Right forelimb (tissue), 1 donor: Measurements from ENCODE around the gene OTX1.
"Not testable (repeated sequence)": the region's sequence is repeated elsewhere in the genome, so short reads cannot be mapped to it uniquely, and the experiment has no call there.

Source experiments
- DNase-seq: peaks from one replicate; pipeline ENCODE4 v3.0.0-alpha.2; 2018

The OTX1 gene

GRCh38 chr2:63059793-63060471 is 9.3 kb downstream of the OTX1 start:
- no peak for DNase-seq

- DNase-seq = no peak
Measured at GRCh38 chr2:63060472-63060991, 9.9 kb downstream of the OTX1 start.

- DNase-seq = no peak
Measured at GRCh38 chr2:63064197-63064596, 13.6 kb downstream of the OTX1 start.

- no peak for DNase-seq
Measured at GRCh38 chr2:63064661-63065060, 14.0 kb downstream of the OTX1 start.

- DNase-seq = no peak
Measured at GRCh38 chr2:63066265-63066664, 15.6 kb downstream of the OTX1 start.

- DNase-seq = no peak
Measured at GRCh38 chr2:63066838-63067237, 16.2 kb downstream of the OTX1 start.

- DNase-seq = no peak
Measured at GRCh38 chr2:63071664-63072063, 21.0 kb downstream of the OTX1 start.

- DNase-seq = no peak
Measured at GRCh38 chr2:63073994-63074393, 23.4 kb downstream of the OTX1 start.

GRCh38 chr2:63074399-63074798 is 23.8 kb downstream of the OTX1 start:
- not testable (repeated sequence) for DNase-seq

- no peak for DNase-seq
Measured at GRCh38 chr2:63078852-63079606, 28.4 kb downstream of the OTX1 start.

- no peak for DNase-seq
Measured at GRCh38 chr2:63081404-63081803, 30.8 kb downstream of the OTX1 start.

- DNase-seq = no peak
Measured at GRCh38 chr2:63086687-63087086, 36.1 kb downstream of the OTX1 start.

- no peak for DNase-seq
Measured at GRCh38 chr2:63092401-63092800, 41.8 kb downstream of the OTX1 start.

GRCh38 chr2:63092857-63093256 is 42.2 kb downstream of the OTX1 start:
- DNase-seq = no peak

- DNase-seq = no peak
Measured at GRCh38 chr2:63093502-63093901, 42.9 kb downstream of the OTX1 start.

GRCh38 chr2:63096491-63096890 is 45.9 kb downstream of the OTX1 start:
- DNase-seq = no peak

- DNase-seq = no peak
Measured at GRCh38 chr2:63099032-63099431, 48.4 kb downstream of the OTX1 start.

GRCh38 chr2:63101954-63102353 is 51.3 kb downstream of the OTX1 start:
- DNase-seq = no peak

- no peak for DNase-seq
Measured at GRCh38 chr2:63104482-63104881, 53.9 kb downstream of the OTX1 start.
